Hepatocyte (in vitro differentiated cells): Measurements from ENCODE around the gene CAPN11.

Source experiments
- CTCF ChIP-seq: fragments of 200-600 bp; sonication (generic); IDR thresholded peaks from 2 replicates; pipeline ENCODE4 v1.5.1; 2016; ENCODE audit warnings: antibody characterized with exemption, mild to moderate bottlenecking; ENCODE audit not compliant: poor library complexity
- EZH2 ChIP-seq: fragments of 200-600 bp; sonication (generic); IDR thresholded peaks from 2 replicates; pipeline ENCODE4 v1.6.1; 2016; ENCODE audit warnings: antibody characterized with exemption, mild to moderate bottlenecking, borderline replicate concordance

- TF ChIP-seq CTCF (no peak), EZH2 (no peak)
These were observed 21.0 kb downstream of the CAPN11 start for GRCh38 chr6:44179648-44180047.
